Smooth muscle cell of the umbilical artery (primary cell): Measurements from ENCODE around the gene ZFP90. TPM values are rescaled to one million over a fixed set of nuclear protein-coding genes. Genes with fewer than 3 reads are reported as not detected.

Experiments used
- total RNA-seq: library from RNA; depleted of rRNA; stranded (reverse); fragments of >200 nt; gene quantifications from 2 replicates; pipeline ENCODE4 v1.2.3, GENCODE V29; 2014

ZFP90 gene
- total RNA-seq = 25.8 and 26.4 TPM in 2 replicates

GRCh38 chr16:68538880-68539701, at the start of gene ZFP90:
TSS of gene ZFP90 (plus strand) at chr16:68539291. CDS start at chr16:68539793, 502 bp downstream.

Other genes with a start within 250 kb of the ZFP90 start
- 12.5 and 14.6 TPM in 2 replicates for gene SLC7A6OS, start 228.3 kb upstream of the ZFP90 start, total RNA-seq
- gene PRMT7, start 228.3 kb upstream of the ZFP90 start, total RNA-seq = 36.5 and 57.1 TPM in 2 replicates
- gene SMPD3, start 90.8 kb upstream of the ZFP90 start, total RNA-seq = not detected in 2 replicates
- under 0.01 and 0.14 TPM in 2 replicates for gene CDH3, start 106.0 kb downstream of the ZFP90 start, total RNA-seq
- under 0.01 and 0.28 TPM in 2 replicates for gene CDH1, start 198.0 kb downstream of the ZFP90 start, total RNA-seq